Endothelial cell of umbilical vein (primary cell): ENCODE data around the gene OR9Q1.

Experiments used
- CTCF ChIP-seq, 2 donors: IDR thresholded peaks; 1 replicate in 1 of 2; 2 replicates in 1 of 2; pipeline ENCODE4 v1.5.1; 2011; ENCODE audit warnings: low read length in 2 of 2, mild to moderate bottlenecking in 2 of 2, moderate library complexity in 2 of 2, control low read depth in 1 of 2, inconsistent platforms in 1 of 2, low read depth in 1 of 2; ENCODE audit not compliant: insufficient read depth in 1 of 2; ENCODE audit errors: extremely low read depth in 1 of 2
- GATA2 ChIP-seq: IDR thresholded peaks from 2 replicates; pipeline ENCODE4 v1.7.0; 2011; ENCODE audit warnings: low read depth, mild to moderate bottlenecking, moderate library complexity, mixed read lengths, low read length; ENCODE audit not compliant: insufficient read length, insufficient read depth
- POLR2AphosphoS5 ChIP-seq: IDR thresholded peaks from 2 replicates; pipeline ENCODE4 v1.6.1; 2012; ENCODE audit warnings: low read depth, mild to moderate bottlenecking, control low read depth, low read length, moderate library complexity; ENCODE audit not compliant: insufficient read depth

- no peak for TF ChIP-seq CTCF (IDR thresholded peaks at IDR 0.05; ENCODE audit: extremely low read depth in 1 of 2, insufficient read depth in 1 of 2, low read depth in 1 of 2, low read length in 2 of 2)
- no peak for TF ChIP-seq GATA2
- TF ChIP-seq POLR2AphosphoS5 = no peak
Observed at GRCh38 chr11:58006940-58007339, 16.7 kb upstream of the OR9Q1 start.
